Skin epidermis (tissue), 12 donors: Measurements from ENCODE around the gene DYRK4.

ENCODE experiments used
- H3K27ac ChIP-seq, 21 experiments: fragments of 200-600 bp; sonication (generic) in 11 of 21; one replicate each; pipeline ENCODE4 v1.5.0; 2020; ENCODE audit warnings: mild to moderate bottlenecking in 3 of 21, inconsistent platforms in 2 of 21, moderate library complexity in 2 of 21
- H3K4me3 ChIP-seq, 7 experiments: fragments of 200-600 bp; sonication (generic) in 2 of 7; one replicate each; pipeline ENCODE4 v1.5.0; 2020; ENCODE audit warnings: inconsistent platforms in 2 of 7, mild to moderate bottlenecking in 2 of 7, moderate library complexity in 1 of 7

DYRK4 gene

GRCh38 chr12:4558171-4558570 is 3.8 kb upstream of the DYRK4 start:
- Histone ChIP-seq H3K4me3 (no peak overlapping the region), H3K27ac (peak overlapping the region in 1 of 21 experiments; percentile 5)

- Histone ChIP-seq H3K27ac (no peak overlapping the region), H3K4me3 (no peak overlapping the region)
Observed at GRCh38 chr12:4563336-4563735, 1.3 kb downstream of the DYRK4 start.

GRCh38 chr12:4564818-4565217 is 2.8 kb downstream of the DYRK4 start:
- Histone ChIP-seq H3K4me3 (no peak overlapping the region), H3K27ac (peak overlapping the region in 3 of 21 experiments; percentile 24 to 50 (median 41))

GRCh38 chr12:4566474-4566873 is 4.5 kb downstream of the DYRK4 start:
- peak overlapping the region in 5 of 21 experiments; percentile 33 to 59 (median 50) for H3K27ac ChIP-seq
- no peak overlapping the region for H3K4me3 ChIP-seq

- no peak overlapping the region for H3K4me3 ChIP-seq
- H3K27ac ChIP-seq: peak overlapping the region in 6 of 21 experiments; percentile 39 to 64 (median 51)
Observed at GRCh38 chr12:4567073-4567881, 5.3 kb downstream of the DYRK4 start.

- H3K27ac ChIP-seq: no peak overlapping the region
Observed at GRCh38 chr12:4569261-4569660, 7.3 kb downstream of the DYRK4 start.

GRCh38 chr12:4572680-4573079 is 10.7 kb downstream of the DYRK4 start:
- no peak overlapping the region for H3K27ac ChIP-seq
- no peak overlapping the region for H3K4me3 ChIP-seq

More at GRCh38 chr12:4569261-4569660, 7.3 kb downstream of the DYRK4 start:
- H3K4me3 ChIP-seq: no peak overlapping the region

GRCh38 chr12:4579305-4580102 is 17.5 kb downstream of the DYRK4 start:
- H3K4me3 ChIP-seq: no peak overlapping the region
- H3K27ac ChIP-seq: no peak overlapping the region

- no peak overlapping the region for H3K4me3 ChIP-seq
- H3K27ac ChIP-seq: no peak overlapping the region
Observed at GRCh38 chr12:4580281-4580688, 18.3 kb downstream of the DYRK4 start.

- Histone ChIP-seq H3K4me3 (no peak overlapping the region), H3K27ac (no peak overlapping the region)
Observed at GRCh38 chr12:4584281-4584680, 22.3 kb downstream of the DYRK4 start.

GRCh38 chr12:4584896-4585295 is 22.9 kb downstream of the DYRK4 start:
- no peak overlapping the region for H3K27ac ChIP-seq

GRCh38 chr12:4586500-4586899 is 24.5 kb downstream of the DYRK4 start:
- no peak overlapping the region for H3K27ac ChIP-seq
- H3K4me3 ChIP-seq: no peak overlapping the region

More at GRCh38 chr12:4584896-4585295, 22.9 kb downstream of the DYRK4 start:
- H3K4me3 ChIP-seq: no peak overlapping the region

- H3K27ac ChIP-seq: no peak overlapping the region
Observed at GRCh38 chr12:4587108-4587507, 25.1 kb downstream of the DYRK4 start.

GRCh38 chr12:4588916-4589315 is 26.9 kb downstream of the DYRK4 start:
- H3K27ac ChIP-seq: no peak overlapping the region

More at GRCh38 chr12:4587108-4587507, 25.1 kb downstream of the DYRK4 start:
- H3K4me3 ChIP-seq: no peak overlapping the region

GRCh38 chr12:4589941-4590340 is 27.9 kb downstream of the DYRK4 start:
- no peak overlapping the region for H3K27ac ChIP-seq

More at GRCh38 chr12:4588916-4589315, 26.9 kb downstream of the DYRK4 start:
- no peak overlapping the region for H3K4me3 ChIP-seq

GRCh38 chr12:4591180-4591687 is 29.2 kb downstream of the DYRK4 start:
- Histone ChIP-seq H3K4me3 (no peak overlapping the region), H3K27ac (no peak overlapping the region)

More at GRCh38 chr12:4589941-4590340, 27.9 kb downstream of the DYRK4 start:
- H3K4me3 ChIP-seq: no peak overlapping the region

- Histone ChIP-seq H3K4me3 (no peak overlapping the region), H3K27ac (no peak overlapping the region)
Observed at GRCh38 chr12:4595881-4596280, 33.9 kb downstream of the DYRK4 start.

- H3K27ac ChIP-seq: no peak overlapping the region
- H3K4me3 ChIP-seq: no peak overlapping the region
Observed at GRCh38 chr12:4603421-4603820, 41.4 kb downstream of the DYRK4 start.

- no peak overlapping the region for H3K4me3 ChIP-seq
- H3K27ac ChIP-seq: no peak overlapping the region
Observed at GRCh38 chr12:4603946-4604345, 41.9 kb downstream of the DYRK4 start.

GRCh38 chr12:4604684-4605193 is 42.7 kb downstream of the DYRK4 start:
- peak overlapping the region in 20 of 21 experiments; percentile 25 to 87 (median 67) for H3K27ac ChIP-seq
- peak overlapping the region; percentile 51 to 87 (median 73) for H3K4me3 ChIP-seq
